ENCODE data around the gene IFNGR2. TPM values are rescaled to one million over a fixed set of nuclear protein-coding genes. Genes with fewer than 3 reads are reported as not detected.
A peak's percentile ranks its signal among the peaks of the same experiment; 100 is the strongest.
"Not testable (repeated sequence)": the region's sequence is repeated elsewhere in the genome, so short reads cannot be mapped to it uniquely, and the experiment has no call there.

Gene IFNGR2
- total RNA-seq, 1 donor from 2014 or later = 34.6 TPM

DNA sequence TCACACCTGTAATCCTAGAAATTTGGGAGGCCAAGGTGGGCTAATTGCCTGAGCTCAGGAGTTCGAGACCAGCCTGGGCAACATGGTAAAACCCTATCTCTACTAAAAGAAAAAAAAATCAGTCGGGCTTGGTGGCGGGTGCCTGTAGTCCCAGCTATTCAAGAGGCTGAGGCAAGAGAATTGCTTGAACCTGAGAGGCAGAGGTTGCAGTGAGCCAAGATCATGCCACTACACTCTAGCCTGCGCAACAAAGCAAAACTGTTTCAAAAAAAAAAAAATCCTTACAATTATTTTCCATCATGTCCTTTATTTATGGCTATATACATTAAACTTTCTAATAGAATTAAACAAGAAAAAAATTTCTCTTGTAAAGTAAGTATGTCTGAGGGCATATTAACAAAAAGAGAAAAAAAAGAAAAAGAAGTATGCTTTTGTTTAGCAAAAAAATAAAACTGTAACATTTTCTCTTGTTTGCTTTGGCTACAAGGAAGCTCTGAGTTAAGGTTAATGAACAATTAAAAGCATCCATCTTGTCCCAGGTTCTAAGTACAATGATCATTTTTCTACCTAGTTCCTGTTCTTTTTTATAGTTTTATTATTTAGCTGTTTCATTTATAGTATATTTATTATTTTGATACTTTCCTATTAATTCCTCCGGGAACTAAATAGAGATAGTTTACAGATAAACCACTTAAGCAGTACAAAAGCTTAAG, 58.5 kb downstream of the IFNGR2 start:
- H3K4me1 ChIP-seq = no peaks in the 10 kb centered on the region
- DNase-seq = no peak
- peaks cover 70% of the 10 kb centered on the region for H3K36me3 ChIP-seq
- no peaks in the 10 kb centered on the region for H3K27me3 ChIP-seq (ENCODE audit: low read depth)
- intact Hi-C loops (cut with micrococcal nuclease) = no loop called here
- TF ChIP-seq, protein P1, sequence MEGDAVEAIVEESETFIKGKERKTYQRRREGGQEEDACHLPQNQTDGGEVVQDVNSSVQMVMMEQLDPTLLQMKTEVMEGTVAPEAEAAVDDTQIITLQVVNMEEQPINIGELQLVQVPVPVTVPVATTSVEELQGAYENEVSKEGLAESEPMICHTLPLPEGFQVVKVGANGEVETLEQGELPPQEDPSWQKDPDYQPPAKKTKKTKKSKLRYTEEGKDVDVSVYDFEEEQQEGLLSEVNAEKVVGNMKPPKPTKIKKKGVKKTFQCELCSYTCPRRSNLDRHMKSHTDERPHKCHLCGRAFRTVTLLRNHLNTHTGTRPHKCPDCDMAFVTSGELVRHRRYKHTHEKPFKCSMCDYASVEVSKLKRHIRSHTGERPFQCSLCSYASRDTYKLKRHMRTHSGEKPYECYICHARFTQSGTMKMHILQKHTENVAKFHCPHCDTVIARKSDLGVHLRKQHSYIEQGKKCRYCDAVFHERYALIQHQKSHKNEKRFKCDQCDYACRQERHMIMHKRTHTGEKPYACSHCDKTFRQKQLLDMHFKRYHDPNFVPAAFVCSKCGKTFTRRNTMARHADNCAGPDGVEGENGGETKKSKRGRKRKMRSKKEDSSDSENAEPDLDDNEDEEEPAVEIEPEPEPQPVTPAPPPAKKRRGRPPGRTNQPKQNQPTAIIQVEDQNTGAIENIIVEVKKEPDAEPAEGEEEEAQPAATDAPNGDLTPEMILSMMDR (IDR thresholded peaks at IDR 0.05; ENCODE audit: borderline replicate concordance) = no peak
- no peak overlapping the region for H3K4me3 ChIP-seq
- H3K9me3 ChIP-seq (replicated peaks) = no peaks in the 10 kb centered on the region
- no peak overlapping the region for H3K27ac ChIP-seq (replicated peaks)

DNA sequence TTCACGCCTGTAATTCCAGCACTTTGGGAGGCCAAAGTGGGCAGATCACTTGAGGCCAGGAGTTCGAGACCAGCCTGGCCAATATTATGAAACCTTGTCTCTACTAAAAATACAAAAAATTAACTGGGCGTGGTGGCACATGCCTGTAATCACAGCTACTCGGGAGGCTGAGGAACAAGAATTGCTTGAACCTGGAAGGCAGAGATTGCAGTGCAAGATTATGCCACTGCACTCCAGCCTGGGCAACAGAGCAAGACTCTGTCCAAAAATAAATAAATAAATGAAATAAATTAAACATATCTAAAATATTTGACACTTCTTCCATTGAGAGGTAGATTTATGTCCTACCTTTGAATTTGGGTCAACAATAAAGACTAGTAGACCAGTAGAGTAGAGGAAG, 66.0 kb downstream of the IFNGR2 start:
- H3K9me3 ChIP-seq (replicated peaks); intact Hi-C loops (cut with micrococcal nuclease); H3K4me1 ChIP-seq; H3K27me3 ChIP-seq (ENCODE audit: low read depth); DNase-seq; H3K27ac ChIP-seq (replicated peaks); H3K4me3 ChIP-seq: not testable (repeated sequence)
- peaks cover 12% of the 10 kb centered on the region for H3K36me3 ChIP-seq

DNA sequence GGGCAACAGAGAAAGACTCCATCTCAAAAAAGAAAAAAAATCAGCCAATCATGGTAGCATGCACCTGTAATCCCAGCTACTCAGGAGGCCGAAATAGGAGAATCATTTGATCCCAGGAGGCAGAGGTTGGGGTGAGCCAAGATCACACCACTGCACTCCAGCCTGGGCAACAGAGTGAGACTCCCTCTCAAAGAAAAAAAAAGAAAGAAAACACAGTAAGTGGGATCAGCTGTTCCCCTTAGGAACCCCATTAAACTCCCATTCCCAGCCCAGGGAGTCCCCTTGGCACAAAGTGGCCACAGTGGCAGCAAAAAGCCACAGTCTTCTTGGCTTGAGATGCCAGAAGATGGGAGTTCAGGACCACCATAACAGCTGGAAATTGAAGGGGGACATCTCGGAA, 67.5 kb downstream of the IFNGR2 start:
- intact Hi-C loops (cut with micrococcal nuclease) = no loop called here
- no peak overlapping the region for H3K27ac ChIP-seq (replicated peaks)
- H3K9me3 ChIP-seq (replicated peaks) = peaks cover 5% of the 10 kb centered on the region
- no peak overlapping the region for H3K4me3 ChIP-seq
- DNase-seq = no peak
- H3K27me3 ChIP-seq (ENCODE audit: low read depth) = no peaks in the 10 kb centered on the region
- peaks cover 3% of the 10 kb centered on the region for H3K4me1 ChIP-seq
- TF ChIP-seq, protein P1 (IDR thresholded peaks at IDR 0.05; ENCODE audit: borderline replicate concordance) = no peak
- H3K36me3 ChIP-seq = peaks cover 5% of the 10 kb centered on the region

DNA sequence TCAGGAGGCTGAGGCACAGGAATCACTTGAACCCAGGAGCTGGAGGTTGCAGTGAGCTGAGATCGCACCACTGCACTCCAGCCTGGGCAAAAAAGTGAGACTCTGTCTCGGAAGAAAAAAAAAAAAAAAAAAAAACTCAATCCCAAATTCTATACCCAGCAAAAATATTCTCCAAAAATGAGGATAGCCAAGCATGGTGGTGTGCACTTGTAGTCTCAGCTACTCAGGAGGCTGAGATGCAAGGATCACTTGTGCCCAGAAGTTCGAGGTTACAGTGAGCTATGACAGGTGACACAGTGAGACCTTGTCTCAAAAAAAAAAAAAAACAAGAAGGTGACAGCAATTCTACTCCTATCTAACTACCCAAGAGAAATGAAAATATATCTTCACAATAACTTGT, 70.1 kb downstream of the IFNGR2 start:
- Histone ChIP-seq H3K27ac (replicated peaks) (no peak overlapping the region), H3K9me3 (replicated peaks) (peaks cover 5% of the 10 kb centered on the region), H3K4me3 (no peak overlapping the region), H3K27me3 (ENCODE audit: low read depth) (no peaks in the 10 kb centered on the region), H3K36me3 (no peaks in the 10 kb centered on the region), H3K4me1 (peaks cover 12% of the 10 kb centered on the region)
- no peak for DNase-seq
- intact Hi-C loops (cut with micrococcal nuclease) = no loop called here
- TF ChIP-seq, protein P1 (IDR thresholded peaks at IDR 0.05; ENCODE audit: borderline replicate concordance) = no peak

DNA sequence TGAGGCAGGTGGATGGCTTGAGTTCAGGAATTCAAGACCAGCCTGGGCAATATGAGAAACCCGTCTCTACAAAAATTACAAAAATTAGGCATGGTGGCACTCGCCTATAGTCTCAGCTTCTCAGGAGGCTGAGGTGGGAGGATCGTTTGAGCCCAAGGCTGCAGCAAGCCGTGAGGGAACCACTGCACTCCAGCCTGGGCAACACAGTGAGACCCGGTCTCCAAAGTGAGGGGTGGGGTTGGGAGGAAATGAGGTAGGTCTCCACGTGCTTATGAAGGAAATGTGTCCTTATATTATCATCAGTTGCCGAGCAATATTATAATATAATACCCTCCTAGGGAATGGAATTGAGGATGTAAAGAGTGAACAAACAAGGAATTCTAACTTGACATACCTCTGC, 73.9 kb downstream of the IFNGR2 start:
- no peak for DNase-seq
- Histone ChIP-seq H3K27me3 (ENCODE audit: low read depth) (no peaks in the 10 kb centered on the region), H3K27ac (replicated peaks) (no peak overlapping the region), H3K36me3 (no peaks in the 10 kb centered on the region), H3K9me3 (replicated peaks) (peaks cover 5% of the 10 kb centered on the region), H3K4me3 (no peak overlapping the region), H3K4me1 (peaks cover 34% of the 10 kb centered on the region)
- intact Hi-C loops (cut with micrococcal nuclease) = no loop called here
- TF ChIP-seq, protein P1 (IDR thresholded peaks at IDR 0.05; ENCODE audit: borderline replicate concordance) = no peak

DNA sequence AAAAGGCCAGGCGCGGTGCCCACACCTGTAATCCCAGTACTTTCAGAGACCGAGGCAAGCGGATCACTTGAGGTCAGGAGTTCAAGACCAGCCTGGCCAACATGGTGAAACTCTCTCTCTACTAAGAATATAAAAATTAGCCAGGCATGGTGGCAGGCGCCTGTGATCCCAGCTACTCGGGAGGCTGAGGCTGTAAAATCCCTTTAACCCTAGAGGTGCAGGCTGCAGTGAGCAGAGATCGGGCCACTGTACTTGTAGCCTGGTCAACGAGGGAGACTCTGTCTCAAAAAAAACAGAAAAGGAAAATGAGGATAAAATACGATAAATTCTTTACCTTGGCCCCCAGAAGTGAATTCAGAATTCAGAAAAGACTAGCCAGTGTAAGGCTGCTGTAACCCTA, 75.0 kb downstream of the IFNGR2 start:
- Histone ChIP-seq H3K4me1 (peaks cover 34% of the 10 kb centered on the region), H3K27ac (replicated peaks) (peak overlapping the region; percentile 100), H3K36me3 (no peaks in the 10 kb centered on the region), H3K9me3 (replicated peaks) (peaks cover under 1% of the 10 kb centered on the region), H3K4me3 (peak overlapping the region; percentile 98), H3K27me3 (ENCODE audit: low read depth) (no peaks in the 10 kb centered on the region)
- intact Hi-C loops (cut with micrococcal nuclease) = no loop called here
- TF ChIP-seq, protein P1 (IDR thresholded peaks at IDR 0.05; ENCODE audit: borderline replicate concordance) = no peak
- DNase-seq = no peak

All from left ventricle myocardium inferior (tissue), 1 donor.